Tongue (tissue), 1 donor: Measurements from ENCODE around the gene MGAM2. TPM values are rescaled to one million over a fixed set of nuclear protein-coding genes. Genes with fewer than 3 reads are reported as not detected.

Source experiments
- total RNA-seq: library from RNA; depleted of rRNA; stranded (reverse); fragments of >200 nt; gene quantifications from one replicate; pipeline ENCODE4 v1.2.3, GENCODE V29; 2014

Gene MGAM2
- total RNA-seq, 1 donor from 2014 or later = 0.72 TPM

Other genes with a start within 250 kb of the MGAM2 start
- gene OR9A4, start 195.3 kb upstream of the MGAM2 start, total RNA-seq = not detected
- gene CLEC5A, start 164.7 kb upstream of the MGAM2 start, total RNA-seq = not detected
- gene TAS2R38, start 137.9 kb upstream of the MGAM2 start, total RNA-seq = not detected
- 0.41 TPM for gene MGAM, start 115.8 kb upstream of the MGAM2 start, total RNA-seq
- not detected for gene PRSS58, start 146.3 kb downstream of the MGAM2 start, total RNA-seq